Lung (tissue), 12 donors: ENCODE data around the gene LYSMD3. TPM values are rescaled to one million over a fixed set of nuclear protein-coding genes. Genes with fewer than 3 reads are reported as not detected.

Experiments used
- ATAC-seq: fragments of 200-7000 bp; cut with Tn5 transposase; one replicate; pipeline ENCODE4 v1.9.1; 2020; ENCODE audit warnings: moderate number of reproducible peaks; ENCODE audit not compliant: insufficient read depth, low FRiP score
- DNase-seq, 3 donors: peaks; one replicate each; pipeline ENCODE4 v3.0.0-alpha.2; 2013 to 2017
- H3K27ac ChIP-seq, 2 donors: one replicate each; pipeline ENCODE4 v1.5.1; 2013; ENCODE audit warnings: mild to moderate bottlenecking in 2 of 2, moderate library complexity in 2 of 2, control low read depth in 1 of 2, inconsistent platforms in 1 of 2, low read depth in 1 of 2, low read length in 1 of 2
- H3K27me3 ChIP-seq, 3 donors: one replicate each; pipeline ENCODE4 v1.5.1; 2013; ENCODE audit warnings: low read length in 2 of 3; ENCODE audit not compliant: control insufficient read depth in 3 of 3, insufficient read depth in 3 of 3
- H3K36me3 ChIP-seq, 4 donors: one replicate each; pipeline ENCODE4 v1.5.1; 2013; ENCODE audit warnings: low read length in 4 of 4, mild to moderate bottlenecking in 1 of 4, moderate library complexity in 1 of 4; ENCODE audit not compliant: control insufficient read depth in 4 of 4, insufficient read depth in 4 of 4
- H3K4me1 ChIP-seq, 5 donors: one replicate each; pipeline ENCODE4 v1.5.1; 2013; ENCODE audit warnings: low read length in 5 of 5, mild to moderate bottlenecking in 2 of 5, moderate library complexity in 1 of 5; ENCODE audit not compliant: control insufficient read depth in 5 of 5, insufficient read depth in 5 of 5
- H3K4me3 ChIP-seq: one replicate; pipeline ENCODE4 v1.5.1; 2013; ENCODE audit warnings: mild to moderate bottlenecking, control low read depth, moderate library complexity
- H3K9ac ChIP-seq, 2 donors: one replicate each; pipeline ENCODE4 v1.5.1; 2013; ENCODE audit warnings: low read length in 2 of 2, control low read depth in 1 of 2; ENCODE audit not compliant: insufficient read depth in 1 of 2
- H3K9me3 ChIP-seq, 4 donors: one replicate each; pipeline ENCODE4 v1.5.1; 2013; ENCODE audit warnings: low read length in 3 of 4, mild to moderate bottlenecking in 1 of 4, moderate library complexity in 1 of 4; ENCODE audit not compliant: control insufficient read depth in 4 of 4, insufficient read depth in 3 of 4
- WGBS, 2 donors: extraction: QIAGEN DNeasy Blood & Tissue Kit; methylation state at CpG; one replicate each; pipeline ENCODE4 v1.1.7; 2013; 5-methylcytosine and 5-hydroxymethylcytosine counted together
- polyA plus RNA-seq, 2 donors: library from polyadenylated mRNA; stranded (reverse); fragments of 200-250 nt; gene quantifications; one replicate each; pipeline ENCODE4 v1.2.1, GENCODE V29; 2013
- total RNA-seq, 2 donors: library from RNA; depleted of rRNA in 1 of 2; stranded (reverse); fragments of >200 nt in 1 of 2; gene quantifications; one replicate each; pipeline ENCODE4 v1.2.1, GENCODE V29; 2014 to 2021
- TF ChIP-seq, protein P1 (sequence below): IDR thresholded peaks from 2 replicates; pipeline ENCODE4 v1.5.1; 2012; ENCODE audit warnings: mild to moderate bottlenecking; ENCODE audit errors: control extremely low read depth, extremely low read depth
- donor health status: control.
- donor health status: control.
- donor health status: Bipolar disorder and iron deficiency.
- donor health status: healthy.
- donor health status: DM: yes; HTN: yes; CAD: no.

LYSMD3 gene
- total and polyA plus RNA-seq, 4 donors = 5.7 to 32.8 (median 14.1) TPM

DNA sequence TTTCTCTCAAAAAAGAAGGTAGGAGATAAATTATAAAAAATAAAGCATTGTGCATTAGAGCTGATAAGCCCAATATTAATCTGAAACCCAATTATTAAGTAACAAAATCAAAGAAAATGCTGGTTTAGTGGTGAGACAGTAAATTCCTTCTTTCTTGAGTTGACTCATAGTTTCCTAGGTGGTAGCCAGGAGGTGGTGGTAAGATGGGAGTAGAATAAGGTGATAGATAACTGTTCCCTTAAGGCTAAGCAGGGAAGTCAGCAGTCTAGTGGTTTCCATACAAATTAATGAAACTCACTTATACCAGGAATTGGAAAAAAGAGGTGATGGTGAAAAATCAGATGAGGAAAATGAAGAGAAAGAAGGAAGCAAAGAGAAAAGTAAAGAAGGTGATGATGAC, 23.2 kb downstream of the LYSMD3 start:
- no peak overlapping the region for H3K9ac ChIP-seq
- ATAC-seq = no peak
- TF ChIP-seq, protein P1, sequence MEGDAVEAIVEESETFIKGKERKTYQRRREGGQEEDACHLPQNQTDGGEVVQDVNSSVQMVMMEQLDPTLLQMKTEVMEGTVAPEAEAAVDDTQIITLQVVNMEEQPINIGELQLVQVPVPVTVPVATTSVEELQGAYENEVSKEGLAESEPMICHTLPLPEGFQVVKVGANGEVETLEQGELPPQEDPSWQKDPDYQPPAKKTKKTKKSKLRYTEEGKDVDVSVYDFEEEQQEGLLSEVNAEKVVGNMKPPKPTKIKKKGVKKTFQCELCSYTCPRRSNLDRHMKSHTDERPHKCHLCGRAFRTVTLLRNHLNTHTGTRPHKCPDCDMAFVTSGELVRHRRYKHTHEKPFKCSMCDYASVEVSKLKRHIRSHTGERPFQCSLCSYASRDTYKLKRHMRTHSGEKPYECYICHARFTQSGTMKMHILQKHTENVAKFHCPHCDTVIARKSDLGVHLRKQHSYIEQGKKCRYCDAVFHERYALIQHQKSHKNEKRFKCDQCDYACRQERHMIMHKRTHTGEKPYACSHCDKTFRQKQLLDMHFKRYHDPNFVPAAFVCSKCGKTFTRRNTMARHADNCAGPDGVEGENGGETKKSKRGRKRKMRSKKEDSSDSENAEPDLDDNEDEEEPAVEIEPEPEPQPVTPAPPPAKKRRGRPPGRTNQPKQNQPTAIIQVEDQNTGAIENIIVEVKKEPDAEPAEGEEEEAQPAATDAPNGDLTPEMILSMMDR = no peak
- no peaks in the 10 kb centered on the region for H3K27me3 ChIP-seq
- H3K4me1 ChIP-seq = no peaks in the 10 kb centered on the region
- H3K9me3 ChIP-seq = no peaks in the 10 kb centered on the region
- DNase-seq = no peak
- no peaks in the 10 kb centered on the region for H3K36me3 ChIP-seq
- H3K4me3 ChIP-seq = no peak overlapping the region
- H3K27ac ChIP-seq = no peak overlapping the region

DNA sequence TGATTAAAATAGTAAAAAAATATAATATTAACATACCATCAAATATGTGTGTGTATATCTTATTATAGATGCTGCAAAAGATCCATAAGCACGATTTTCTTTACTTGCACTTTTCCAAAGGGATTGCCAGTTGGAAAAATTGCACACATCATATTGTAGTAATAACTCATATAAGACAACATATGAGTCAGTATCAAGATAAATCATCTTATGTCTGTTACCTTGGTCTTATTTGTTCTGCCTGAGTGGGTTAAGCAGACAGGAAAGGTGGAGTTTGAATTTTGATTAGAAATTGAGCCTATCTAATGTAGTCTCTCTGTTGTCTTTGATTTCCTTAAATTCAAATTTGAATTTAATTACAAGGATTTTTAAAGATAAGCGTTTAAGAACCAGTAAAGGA, 24.6 kb downstream of the LYSMD3 start:
- no peak overlapping the region for H3K9ac ChIP-seq
- H3K36me3 ChIP-seq = no peaks in the 10 kb centered on the region
- no peaks in the 10 kb centered on the region for H3K4me1 ChIP-seq
- TF ChIP-seq, protein P1 = no peak
- WGBS, 2 donors = 91 to 94% methylated on average over 2 of the region's 2 CpGs
- no peak overlapping the region for H3K27ac ChIP-seq
- ATAC-seq (no peak), DNase-seq (no peak)
- no peak overlapping the region for H3K4me3 ChIP-seq
- no peaks in the 10 kb centered on the region for H3K27me3 ChIP-seq
- H3K9me3 ChIP-seq = no peaks in the 10 kb centered on the region

DNA sequence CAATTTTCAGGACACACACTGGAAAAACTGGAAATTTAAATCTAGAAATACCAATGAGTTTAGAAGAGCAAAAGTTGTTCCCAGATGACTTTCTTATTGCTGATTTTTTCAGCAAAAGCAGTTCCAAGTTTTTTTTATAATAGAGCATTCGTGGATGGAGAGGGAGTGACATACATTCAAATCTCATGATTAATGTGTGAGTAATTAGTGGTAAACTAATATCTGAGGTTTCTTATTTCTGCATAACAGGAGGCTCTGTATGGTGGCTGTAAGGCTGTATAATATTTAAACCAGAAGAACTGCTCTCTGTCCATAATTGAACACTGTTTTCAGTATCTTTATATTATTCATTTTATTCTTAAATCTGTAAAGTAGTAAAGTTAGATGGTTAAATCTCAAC, 25.8 kb downstream of the LYSMD3 start:
- TF ChIP-seq, protein P1 = no peak
- no peak for ATAC-seq
- H3K4me3 ChIP-seq = no peak overlapping the region

DNA sequence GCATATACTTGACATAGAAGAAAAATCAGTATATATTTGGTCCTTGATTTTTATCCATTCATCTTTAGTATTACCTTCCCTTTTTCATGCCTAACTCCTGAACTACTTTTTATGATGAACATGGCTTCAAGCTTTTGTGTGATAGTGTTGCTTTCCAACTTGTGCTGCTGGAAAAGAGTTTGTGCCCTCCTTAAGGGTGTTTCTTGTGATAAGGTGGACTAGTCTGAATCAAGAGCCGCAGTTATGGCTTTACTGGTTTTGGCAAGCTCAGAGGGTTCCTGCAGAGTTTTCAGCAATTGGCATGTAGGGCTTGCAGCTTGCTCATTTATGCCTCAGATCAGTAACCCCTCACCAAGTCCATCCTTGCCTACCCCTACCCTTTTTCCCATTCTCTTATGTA, 34.2 kb downstream of the LYSMD3 start:
- Histone ChIP-seq H3K4me3 (no peak overlapping the region), H3K36me3 (no peaks in the 10 kb centered on the region), H3K4me1 (no peaks in the 10 kb centered on the region), H3K27me3 (no peaks in the 10 kb centered on the region), H3K27ac (no peak overlapping the region), H3K9me3 (peaks cover 0 to 3% (median 0%) of the 10 kb centered on the region in 4 donors), H3K9ac (no peak overlapping the region)
- TF ChIP-seq, protein P1 = no peak
- 100% methylated on average over 1 of the region's 1 CpG for WGBS, 2 donors
- DNase-seq (no peak), ATAC-seq (no peak)

More for the DNA sequence above, 25.8 kb downstream of the LYSMD3 start:
- no peak overlapping the region for H3K27ac ChIP-seq
- H3K9ac ChIP-seq = no peak overlapping the region
- no peaks in the 10 kb centered on the region for H3K27me3 ChIP-seq
- H3K36me3 ChIP-seq = no peaks in the 10 kb centered on the region
- DNase-seq = no peak
- H3K9me3 ChIP-seq = no peaks in the 10 kb centered on the region
- H3K4me1 ChIP-seq = no peaks in the 10 kb centered on the region
- WGBS, 2 donors = 87 to 90% methylated on average over 1 of the region's 1 CpG
